ENCODE data around the gene ESRRA. TPM values are rescaled to one million over a fixed set of nuclear protein-coding genes. Genes with fewer than 3 reads are reported as not detected.
"Not testable (repeated sequence)": the region's sequence is repeated elsewhere in the genome, so short reads cannot be mapped to it uniquely, and the experiment has no call there.

ESRRA gene
- total RNA-seq, 1 experiment from 2014 or later = 66.9 TPM

- H3K36me3 ChIP-seq (ENCODE audit: control insufficient read depth, insufficient read depth, low read length) = peaks cover 4% of the 10 kb centered on the region; the same call in 1 of the 2 replicates
- ChIA-PET POLR2A (no interaction called here), CTCF (interaction anchor here (0.7 kb wide), 2 partner anchors 10 to 40 kb away, joined by 3 read pairs; partner anchors contain the start of gene ESRRA)
- Mint-ChIP-seq H3K9me3 (ENCODE audit: unreplicated experiment) (no peaks in the 10 kb centered on the region), H3K4me3 (ENCODE audit: unreplicated experiment) (peak overlapping the region; percentile 45), H3K4me1 (ENCODE audit: low read depth, unreplicated experiment) (peaks cover 25% of the 10 kb centered on the region), H3K27ac (ENCODE audit: unreplicated experiment) (no peak overlapping the region), H3K36me3 (ENCODE audit: insufficient read depth, unreplicated experiment) (peaks cover 74% of the 10 kb centered on the region), H3K27me3 (ENCODE audit: insufficient read depth, unreplicated experiment) (no peaks in the 10 kb centered on the region)
- BruUV-seq (replicated peaks) = no TSS peak
- H3K4me1 ChIP-seq = peaks cover 16% of the 10 kb centered on the region
- no peak overlapping the region for H3K4me3 ChIP-seq (ENCODE audit: low read depth, low read length)
- peak in 1 of 2 experiments; percentile 42 for DNase-seq
- H3K27me3 ChIP-seq (replicated peaks; ENCODE audit: control insufficient read depth, insufficient read depth, low read length) = no peaks in the 10 kb centered on the region
- intact Hi-C loops (cut with micrococcal nuclease; ENCODE audit: unreplicated experiment) = loop anchor here (5.0 kb wide), 1 partner anchor 92 kb away; no protein-coding TSS in a partner anchor
- H3K9me3 ChIP-seq = no peaks in the 10 kb centered on the region
- TF ChIP-seq CTCF (IDR thresholded peaks at IDR 0.05; ENCODE audit: insufficient read depth in 1 of 2, low read depth in 1 of 2, low read length in 1 of 2, severe bottlenecking in 1 of 2, unreplicated experiment in 1 of 2) = no peak
Measured at GRCh38 chr11:64314805-64315561, 9.7 kb downstream of the ESRRA start.

GRCh38 chr11:64315667-64316526 is 10.6 kb downstream of the ESRRA start:
- POLR2A ChIA-PET = interaction anchor here (2.2 to 2.6 kb wide), 2 partner anchors 10 to 39 kb away, joined by 43 to 86 read pairs; partner anchors contain the start of gene ESRRA
- peak overlapping the region; percentile 70; the same call in 1 of the 2 replicates for H3K4me3 ChIP-seq (ENCODE audit: low read depth, low read length)
- H3K27ac Mint-ChIP-seq (ENCODE audit: unreplicated experiment) = peak overlapping the region; percentile 97
- H3K9me3 Mint-ChIP-seq (ENCODE audit: unreplicated experiment); H3K36me3 ChIP-seq (ENCODE audit: control insufficient read depth, insufficient read depth, low read length); BruUV-seq (replicated peaks); H3K9me3 ChIP-seq; H3K27me3 Mint-ChIP-seq (ENCODE audit: insufficient read depth, unreplicated experiment); DNase-seq; H3K27me3 ChIP-seq (replicated peaks; ENCODE audit: control insufficient read depth, insufficient read depth, low read length): not testable (repeated sequence)
- intact Hi-C loops (cut with micrococcal nuclease; ENCODE audit: unreplicated experiment) = loop anchor here (2.0 to 5.0 kb wide), 3 partner anchors 91 to 333 kb away; no protein-coding TSS in a partner anchor
- H3K4me3 Mint-ChIP-seq (ENCODE audit: unreplicated experiment) = peak overlapping the region; percentile 84
- peaks cover 14% of the 10 kb centered on the region for H3K4me1 ChIP-seq
- H3K4me1 Mint-ChIP-seq (ENCODE audit: low read depth, unreplicated experiment) = peaks cover 33% of the 10 kb centered on the region
- peaks cover 75% of the 10 kb centered on the region for H3K36me3 Mint-ChIP-seq (ENCODE audit: insufficient read depth, unreplicated experiment)
- CTCF ChIA-PET = interaction anchor here (2.2 to 3.6 kb wide), 3 partner anchors 28 to 45 kb away, joined by 16 to 274 read pairs (median 34); no protein-coding TSS in a partner anchor

GRCh38 chr11:64316672-64317324 is 11.5 kb downstream of the ESRRA start:
- DNase-seq = peak; percentile 78 to 79
- H3K9me3 ChIP-seq = no peaks in the 10 kb centered on the region
- intact Hi-C loops (cut with micrococcal nuclease; ENCODE audit: unreplicated experiment) = loop anchor here (1.0 to 5.0 kb wide), 6 partner anchors 11 to 332 kb away; partner anchors contain the start of gene ESRRA
- no peaks in the 10 kb centered on the region for H3K27me3 ChIP-seq (replicated peaks; ENCODE audit: control insufficient read depth, insufficient read depth, low read length)
- ChIA-PET POLR2A (interaction anchor here (0.5 to 2.6 kb wide), 26 partner anchors 11 to 1193 kb away, joined by 3 to 86 read pairs (median 6); partner anchors contain the start of genes BAD, ESRRA, GPR137 and MACROD1), CTCF (interaction anchor here (0.9 to 3.6 kb wide), 21 partner anchors 10 to 372 kb away, joined by 3 to 274 read pairs (median 8); partner anchors contain the start of genes CATSPERZ and ESRRA)
- peaks cover 70% of the 10 kb centered on the region for H3K36me3 Mint-ChIP-seq (ENCODE audit: insufficient read depth, unreplicated experiment)
- H3K4me3 ChIP-seq (ENCODE audit: low read depth, low read length) = peak overlapping the region; percentile 70
- H3K4me1 ChIP-seq = peaks cover 12% of the 10 kb centered on the region
- no peaks in the 10 kb centered on the region for H3K9me3 Mint-ChIP-seq (ENCODE audit: unreplicated experiment)
- TF ChIP-seq CTCF (IDR thresholded peaks at IDR 0.05; ENCODE audit: insufficient read depth in 1 of 2, low read depth in 1 of 2, low read length in 1 of 2, severe bottlenecking in 1 of 2, unreplicated experiment in 1 of 2) = peak; percentile 39 to 44
- BruUV-seq (replicated peaks) = TSS peak; percentile 100
- peaks cover 36% of the 10 kb centered on the region for H3K4me1 Mint-ChIP-seq (ENCODE audit: low read depth, unreplicated experiment)
- peak overlapping the region; percentile 84 for H3K4me3 Mint-ChIP-seq (ENCODE audit: unreplicated experiment)
- peak overlapping the region; percentile 97 for H3K27ac Mint-ChIP-seq (ENCODE audit: unreplicated experiment)
- no peaks in the 10 kb centered on the region for H3K27me3 Mint-ChIP-seq (ENCODE audit: insufficient read depth, unreplicated experiment)
- H3K36me3 ChIP-seq (ENCODE audit: control insufficient read depth, insufficient read depth, low read length) = peaks cover 5% of the 10 kb centered on the region
